ENCODE results near the gene PACS2.

Gene PACS2

GRCh38 chr14:105426416-105427130 lies 112.0 kb downstream of the PACS2 start:
- no peak for DNase-seq

- no peak for DNase-seq
Measured at GRCh38 chr14:105427412-105427811, 112.9 kb downstream of the PACS2 start.

GRCh38 chr14:105427936-105428485 lies 113.5 kb downstream of the PACS2 start:
- no peak for DNase-seq

GRCh38 chr14:105430042-105430441 lies 115.5 kb downstream of the PACS2 start:
- no peak for DNase-seq

- DNase-seq: no peak
Measured at GRCh38 chr14:105430565-105430964, 116.0 kb downstream of the PACS2 start.

GRCh38 chr14:105431256-105431655 lies 116.7 kb downstream of the PACS2 start:
- DNase-seq: no peak

GRCh38 chr14:105432657-105433056 lies 118.1 kb downstream of the PACS2 start:
- DNase-seq: no peak

GRCh38 chr14:105433161-105433605 lies 118.6 kb downstream of the PACS2 start:
- DNase-seq: no peak

GRCh38 chr14:105436402-105436801 lies 121.9 kb downstream of the PACS2 start:
- no peak for DNase-seq

- no peak for DNase-seq
Measured at GRCh38 chr14:105436891-105437722, 122.6 kb downstream of the PACS2 start.

- no peak for DNase-seq
Measured at GRCh38 chr14:105437723-105438500, 123.4 kb downstream of the PACS2 start.

- no peak for DNase-seq
Measured at GRCh38 chr14:105439179-105439578, 124.6 kb downstream of the PACS2 start.

GRCh38 chr14:105439710-105440553 lies 125.4 kb downstream of the PACS2 start:
- no peak for DNase-seq

- no peak for DNase-seq
Measured at GRCh38 chr14:105440554-105440900, 126.0 kb downstream of the PACS2 start.

GRCh38 chr14:105440992-105441391 lies 126.4 kb downstream of the PACS2 start:
- DNase-seq: no peak

- no peak for DNase-seq
Measured at GRCh38 chr14:105442125-105442524, 127.6 kb downstream of the PACS2 start.

- no peak for DNase-seq
Measured at GRCh38 chr14:105442834-105443233, 128.3 kb downstream of the PACS2 start.

GRCh38 chr14:105444859-105445258 lies 130.3 kb downstream of the PACS2 start:
- no peak for DNase-seq

- no peak for DNase-seq
Measured at GRCh38 chr14:105445290-105445689, 130.7 kb downstream of the PACS2 start.

GRCh38 chr14:105445901-105446845 lies 131.6 kb downstream of the PACS2 start:
- no peak for DNase-seq

- DNase-seq: no peak
Measured at GRCh38 chr14:105446971-105447370, 132.4 kb downstream of the PACS2 start.

Measured in inflammatory macrophage treated with lipopolysaccharide for 4 hours (primary cell).